Gastrocnemius medialis (tissue), 4 donors: Measurements from ENCODE around the gene ISCA1. TPM values are rescaled to one million over a fixed set of nuclear protein-coding genes. Genes with fewer than 3 reads are reported as not detected.

Experiments used
- ATAC-seq, 2 donors: fragments of 150-250 bp; one replicate each; pipeline ENCODE4 v1.9.1; 2016
- DNase-seq, 2 donors: peaks; one replicate each; pipeline ENCODE4 v3.0.0-alpha.2; 2019
- H3K27ac ChIP-seq, 4 donors: fragments of 200-600 bp; sonication (generic); 1 replicate in 1 of 4; 2 replicates in 3 of 4; pipeline ENCODE4 v1.5.1; 2016 to 2018; ENCODE audit warnings: mild to moderate bottlenecking in 2 of 4, moderate library complexity in 1 of 4
- H3K27me3 ChIP-seq, 3 donors: fragments of 200-600 bp; sonication (generic) in 2 of 3; 1 replicate in 1 of 3; 2 replicates in 2 of 3; pipeline versions ENCODE4 v1.5.1 to v1.6.0; 2016 to 2019; ENCODE audit warnings: mild to moderate bottlenecking in 1 of 3, moderate library complexity in 1 of 3
- H3K36me3 ChIP-seq, 2 donors: fragments of 200-600 bp; sonication (generic) in 1 of 2; one replicate each; pipeline ENCODE4 v1.5.1; 2017 to 2018
- H3K4me1 ChIP-seq, 2 donors: fragments of 200-600 bp; sonication (generic) in 1 of 2; one replicate each; pipeline ENCODE4 v1.5.1; 2016 to 2017; ENCODE audit warnings: mild to moderate bottlenecking in 2 of 2
- H3K4me3 ChIP-seq, 4 donors: fragments of 200-600 bp; sonication (generic) in 3 of 4; 1 replicate in 1 of 4; 2 replicates in 3 of 4; pipeline ENCODE4 v1.5.1; 2016 to 2019; ENCODE audit warnings: mild to moderate bottlenecking in 2 of 4
- H3K9me3 ChIP-seq, 3 donors: fragments of 200-600 bp; sonication (generic) in 2 of 3; 1 replicate in 1 of 3; 2 replicates in 2 of 3; pipeline ENCODE4 v1.5.1; 2016 to 2019
- CTCF ChIP-seq, 5 experiments: fragments of 450-650 bp in 3 of 5; fragments of 200-600 bp in 2 of 5; sonication (generic) in 2 of 5; IDR thresholded peaks in 4 of 5; conservative IDR thresholded peaks in 1 of 5; 1 replicate in 4 of 5; 2 replicates in 1 of 5; pipeline ENCODE4 v1.5.1; 2016 to 2019; ENCODE audit warnings: antibody characterized with exemption in 5 of 5, mild to moderate bottlenecking in 3 of 5, moderate library complexity in 3 of 5
- POLR2A ChIP-seq, 2 donors: fragments of 450-650 bp; IDR thresholded peaks; one replicate each; pipeline ENCODE4 v1.6.1; 2017; ENCODE audit warnings: antibody characterized with exemption in 2 of 2, mild to moderate bottlenecking in 2 of 2, moderate library complexity in 2 of 2
- in situ Hi-C, 4 donors: fragments of 200-750 bp; cut with MboI; loops; one replicate each; pipeline versions ENCODE4 v1.15.0 to v1.8.0; 2017; ENCODE audit warnings: low sequenced_read_pairs in 4 of 4
- intact Hi-C: fragments of 100-400 bp; cut with DNase I; formaldehyde crosslinking; loops from one replicate; pipeline ENCODE4 v1.15.1; 2023; ENCODE audit warnings: low total_unique reads
- total RNA-seq, 4 donors: library from RNA; depleted of rRNA; stranded (reverse); fragments of >200 nt; gene quantifications; one replicate each; pipeline versions ENCODE4 v1.1.0 to v1.2.3, GENCODE V29; 2016

The ISCA1 gene
- total RNA-seq, 4 donors from 2014 or later: 59.8 to 115 (median 89.9) TPM

- Histone ChIP-seq H3K27me3 (no peaks in the 10 kb centered on the region), H3K9me3 (no peaks in the 10 kb centered on the region), H3K4me3 (no peak overlapping the region), H3K36me3 (peaks cover 0 to 84% of the 10 kb centered on the region in 2 donors), H3K27ac (no peak overlapping the region), H3K4me1 (no peaks in the 10 kb centered on the region)
- TF ChIP-seq CTCF (IDR thresholded peaks at IDR 0.05 in 4 of 5, conservative IDR thresholded peaks at IDR 0.05 in 1 of 5) (no peak), POLR2A (IDR thresholded peaks at IDR 0.05) (no peak)
- ATAC-seq: no peak
- in situ Hi-C loops (no loop called here), intact Hi-C loops (no loop called here)
- no peak for DNase-seq
Measured at GRCh38 chr9:86326536-86326935, 44.2 kb upstream of the ISCA1 start.

- no peaks in the 10 kb centered on the region for H3K27me3 ChIP-seq
- H3K9me3 ChIP-seq: no peaks in the 10 kb centered on the region
- no peak overlapping the region for H3K27ac ChIP-seq
- intact Hi-C loops (no loop called here), in situ Hi-C loops (no loop called here)
- ATAC-seq (no peak), DNase-seq (no peak)
- TF ChIP-seq CTCF (IDR thresholded peaks at IDR 0.05 in 4 of 5, conservative IDR thresholded peaks at IDR 0.05 in 1 of 5) (no peak), POLR2A (IDR thresholded peaks at IDR 0.05) (no peak)
- H3K4me3 ChIP-seq: no peak overlapping the region
- no peaks in the 10 kb centered on the region for H3K4me1 ChIP-seq
- H3K36me3 ChIP-seq: peaks cover 4 to 94% of the 10 kb centered on the region in 2 donors
Measured at GRCh38 chr9:86324901-86325300, 42.6 kb upstream of the ISCA1 start.

- no peaks in the 10 kb centered on the region for H3K9me3 ChIP-seq
- no peaks in the 10 kb centered on the region for H3K27me3 ChIP-seq
- intact Hi-C loops: no loop called here
- ATAC-seq (no peak), DNase-seq (no peak)
- H3K4me3 ChIP-seq: no peak overlapping the region
- no peak overlapping the region for H3K27ac ChIP-seq
- TF ChIP-seq POLR2A (IDR thresholded peaks at IDR 0.05) (no peak), CTCF (IDR thresholded peaks at IDR 0.05 in 4 of 5, conservative IDR thresholded peaks at IDR 0.05 in 1 of 5) (no peak)
- H3K4me1 ChIP-seq: no peaks in the 10 kb centered on the region
- H3K36me3 ChIP-seq: peaks cover 4 to 100% of the 10 kb centered on the region in 2 donors
- in situ Hi-C loops: no loop called here
Measured at GRCh38 chr9:86324308-86324707, 42.0 kb upstream of the ISCA1 start.

GRCh38 chr9:86322973-86323644 is 40.8 kb upstream of the ISCA1 start:
- intact Hi-C loops (no loop called here), in situ Hi-C loops (no loop called here)
- no peak for DNase-seq
- H3K9me3 ChIP-seq: no peaks in the 10 kb centered on the region
- no peaks in the 10 kb centered on the region for H3K27me3 ChIP-seq
- no peak overlapping the region for H3K4me3 ChIP-seq
- ATAC-seq: peak in 1 of 2 donors; percentile 44
- no peaks in the 10 kb centered on the region for H3K4me1 ChIP-seq
- no peak overlapping the region for H3K27ac ChIP-seq
- H3K36me3 ChIP-seq: peaks cover 4 to 100% of the 10 kb centered on the region in 2 donors
- TF ChIP-seq CTCF (IDR thresholded peaks at IDR 0.05 in 4 of 5, conservative IDR thresholded peaks at IDR 0.05 in 1 of 5) (no peak), POLR2A (IDR thresholded peaks at IDR 0.05) (no peak)

- DNase-seq: no peak
- H3K27me3 ChIP-seq: no peaks in the 10 kb centered on the region
- in situ Hi-C loops (no loop called here), intact Hi-C loops (no loop called here)
- ATAC-seq: peak; percentile 10 to 33
- no peak overlapping the region for H3K4me3 ChIP-seq
- H3K36me3 ChIP-seq: peaks cover 4 to 99% of the 10 kb centered on the region in 2 donors
- no peaks in the 10 kb centered on the region for H3K9me3 ChIP-seq
- no peak overlapping the region for H3K27ac ChIP-seq
- TF ChIP-seq CTCF (IDR thresholded peaks at IDR 0.05 in 4 of 5, conservative IDR thresholded peaks at IDR 0.05 in 1 of 5) (no peak), POLR2A (IDR thresholded peaks at IDR 0.05) (no peak)
- no peaks in the 10 kb centered on the region for H3K4me1 ChIP-seq
Measured at GRCh38 chr9:86321373-86321772, 39.0 kb upstream of the ISCA1 start.
